Calu3 (cell line): ENCODE results near the gene SDK2. TPM values are rescaled to one million over a fixed set of nuclear protein-coding genes. Genes with fewer than 3 reads are reported as not detected.

Experiments
- BruUV-seq: library from RNA; stranded (reverse); fragments of 400-500 nt; replicated peaks from 2 replicates; lab custom pipeline; 2021; lab: Mats Ljungman, UMichigan
- CTCF ChIA-PET: fragments of 300-600 bp; sonication (Branson Sonifier 250); formaldehyde crosslinking; loops from one replicate; lab custom pipeline; 2022; ENCODE audit warnings: antibody characterized with exemption; lab: Charles Lee
- DNase-seq: peaks from one replicate; pipeline ENCODE4 v3.0.0; 2022
- H3K27ac Mint-ChIP-seq: one replicate; pipeline ENCODE4 v1.8.0; 2022; ENCODE audit warnings: mixed read lengths; ENCODE audit not compliant: unreplicated experiment
- H3K27me3 Mint-ChIP-seq: one replicate; pipeline ENCODE4 v1.8.0; 2022; ENCODE audit warnings: mixed read lengths; ENCODE audit not compliant: unreplicated experiment
- H3K36me3 Mint-ChIP-seq: one replicate; pipeline ENCODE4 v1.8.0; 2022; ENCODE audit warnings: mild to moderate bottlenecking, moderate library complexity, mixed read lengths; ENCODE audit not compliant: insufficient read depth, unreplicated experiment
- H3K4me1 Mint-ChIP-seq: one replicate; pipeline ENCODE4 v1.8.0; 2022; ENCODE audit warnings: mild to moderate bottlenecking, low read depth, mixed read lengths; ENCODE audit not compliant: unreplicated experiment
- H3K4me3 Mint-ChIP-seq: one replicate; pipeline ENCODE4 v1.8.0; 2022; ENCODE audit warnings: mild to moderate bottlenecking, low read depth, moderate library complexity, mixed read lengths; ENCODE audit not compliant: unreplicated experiment
- H3K9me3 Mint-ChIP-seq: one replicate; pipeline ENCODE4 v1.8.0; 2022; ENCODE audit warnings: low read depth, mixed read lengths; ENCODE audit not compliant: unreplicated experiment
- CTCF ChIP-seq: fragments of 200-600 bp; IDR thresholded peaks from one replicate; pipeline ENCODE4 v1.8.0; 2022; ENCODE audit warnings: antibody characterized with exemption; ENCODE audit not compliant: unreplicated experiment
- intact Hi-C: fragments of 100-400 bp; cut with micrococcal nuclease; formaldehyde crosslinking; loops from one replicate; pipeline ENCODE4 v1.10.0; 2022; ENCODE audit not compliant: unreplicated experiment
- total RNA-seq: library from RNA; stranded (reverse); gene quantifications from 2 replicates; pipeline ENCODE4 v1.2.3, GENCODE V29; 2022

SDK2 gene
- total RNA-seq, 1 experiment from 2014 or later = not detected

GRCh38 chr17:73369111-73369521, 275.1 kb downstream of the SDK2 start:
- BruUV-seq = no TSS peak
- H3K27me3 Mint-ChIP-seq = peaks cover 26% of the 10 kb centered on the region
- intact Hi-C loops = no loop called here
- no peaks in the 10 kb centered on the region for H3K36me3 Mint-ChIP-seq
- H3K27ac Mint-ChIP-seq = no peak overlapping the region
- H3K4me1 Mint-ChIP-seq = peaks cover 12% of the 10 kb centered on the region
- no peak for TF ChIP-seq CTCF
- CTCF ChIA-PET = interaction anchor here (0.7 to 2.0 kb wide), 6 partner anchors 9 to 115 kb away, joined by 3 to 22 read pairs (median 9); partner anchors contain the start of gene CPSF4L
- H3K9me3 Mint-ChIP-seq = no peaks in the 10 kb centered on the region
- no peak overlapping the region for H3K4me3 Mint-ChIP-seq
- no peak for DNase-seq

GRCh38 chr17:73368085-73368631, 276.1 kb downstream of the SDK2 start:
- no TSS peak for BruUV-seq
- DNase-seq = no peak
- TF ChIP-seq CTCF = no peak
- no peak overlapping the region for H3K27ac Mint-ChIP-seq
- CTCF ChIA-PET = no interaction called here
- H3K4me1 Mint-ChIP-seq = peaks cover 19% of the 10 kb centered on the region
- intact Hi-C loops = no loop called here
- H3K4me3 Mint-ChIP-seq = no peak overlapping the region
- no peaks in the 10 kb centered on the region for H3K9me3 Mint-ChIP-seq
- peaks cover 16% of the 10 kb centered on the region for H3K27me3 Mint-ChIP-seq
- no peaks in the 10 kb centered on the region for H3K36me3 Mint-ChIP-seq

- intact Hi-C loops = no loop called here
- peaks cover 13% of the 10 kb centered on the region for H3K4me1 Mint-ChIP-seq
- TF ChIP-seq CTCF = no peak
- H3K27me3 Mint-ChIP-seq = no peaks in the 10 kb centered on the region
- CTCF ChIA-PET = interaction anchor here (0.6 to 0.8 kb wide), 2 partner anchors 109 to 120 kb away, joined by 3 to 5 read pairs; no protein-coding TSS in a partner anchor
- no TSS peak for BruUV-seq
- no peak overlapping the region for H3K27ac Mint-ChIP-seq
- DNase-seq = no peak
- peaks cover 4% of the 10 kb centered on the region for H3K36me3 Mint-ChIP-seq
- H3K4me3 Mint-ChIP-seq = no peak overlapping the region
- no peaks in the 10 kb centered on the region for H3K9me3 Mint-ChIP-seq
Observed at GRCh38 chr17:73365906-73366623, 278.2 kb downstream of the SDK2 start.

GRCh38 chr17:73365301-73365874, 278.9 kb downstream of the SDK2 start:
- Mint-ChIP-seq H3K9me3 (no peaks in the 10 kb centered on the region), H3K36me3 (peaks cover 4% of the 10 kb centered on the region), H3K4me1 (peaks cover 14% of the 10 kb centered on the region), H3K27me3 (no peaks in the 10 kb centered on the region), H3K4me3 (no peak overlapping the region), H3K27ac (no peak overlapping the region)
- no peak for DNase-seq
- CTCF ChIA-PET = interaction anchor here (0.8 kb wide), 1 partner anchor 23 kb away, joined by 5 read pairs; no protein-coding TSS in a partner anchor
- intact Hi-C loops = no loop called here
- no peak for TF ChIP-seq CTCF
- BruUV-seq = no TSS peak
